Measurements from ENCODE around the gene RPS2.

RPS2 gene

GRCh38 chr16:1918351-1919326 is 46.0 kb downstream of the RPS2 start, which contains the start of gene HS3ST6:
Gene HS3ST6 (minus strand): TSS chr16:1918415. CDS start chr16:1918323, 92 bp downstream.
- DNase-seq, result no peak

GRCh38 chr16:1917665-1918350 is 46.8 kb downstream of the RPS2 start:
- no peak for DNase-seq

GRCh38 chr16:1917056-1917664 is 47.5 kb downstream of the RPS2 start:
- DNase-seq, result no peak

- DNase-seq, result no peak
These were observed 48.0 kb downstream of the RPS2 start for GRCh38 chr16:1916640-1916990.

GRCh38 chr16:1915732-1916639 is 48.6 kb downstream of the RPS2 start:
- no peak for DNase-seq

GRCh38 chr16:1914988-1915387 is 49.6 kb downstream of the RPS2 start:
- no peak for DNase-seq

- DNase-seq, result no peak
These were observed 50.5 kb downstream of the RPS2 start for GRCh38 chr16:1914084-1914608.

- no peak for DNase-seq
These were observed 51.1 kb downstream of the RPS2 start for GRCh38 chr16:1913327-1914083.

GRCh38 chr16:1912215-1912543 is 52.4 kb downstream of the RPS2 start:
- no peak for DNase-seq
